CD14-positive monocyte (primary cell): ENCODE results near the gene DNAH10. TPM values are rescaled to one million over a fixed set of nuclear protein-coding genes. Genes with fewer than 3 reads are reported as not detected.

Source experiments
- DNase-seq, 3 donors: peaks; one replicate each; pipeline ENCODE4 v3.0.0-alpha.2; 2011 to 2022
- H2AFZ ChIP-seq: 2 replicates; pipeline ENCODE4 v1.6.0; 2012; ENCODE audit warnings: mild to moderate bottlenecking, low read depth, low read length, inconsistent platforms; ENCODE audit not compliant: insufficient read depth, poor library complexity, severe bottlenecking
- H3K27ac ChIP-seq, 2 donors: 1 replicate in 1 of 2; 2 replicates in 1 of 2; pipeline ENCODE4 v1.5.1; 2012 to 2013; ENCODE audit warnings: low read length in 2 of 2, control low read depth in 1 of 2, inconsistent platforms in 1 of 2, low read depth in 1 of 2, mild to moderate bottlenecking in 1 of 2
- H3K27me3 ChIP-seq, 2 donors: one replicate each; pipeline versions ENCODE4 v1.6.0 to v1.6.1; 2011 to 2013; ENCODE audit warnings: low read length in 2 of 2; ENCODE audit not compliant: control insufficient read depth in 2 of 2, insufficient read depth in 2 of 2
- H3K36me3 ChIP-seq, 2 donors: replicated peaks in 1 of 2; 1 replicate in 1 of 2; 2 replicates in 1 of 2; pipeline versions ENCODE4 v1.5.1 to v1.6.1; 2012 to 2013; ENCODE audit warnings: low read length in 2 of 2, control low read depth in 1 of 2, inconsistent platforms in 1 of 2, mild to moderate bottlenecking in 1 of 2; ENCODE audit not compliant: insufficient read depth in 2 of 2, control insufficient read depth in 1 of 2
- H3K4me1 ChIP-seq, 2 donors: 1 replicate in 1 of 2; 2 replicates in 1 of 2; pipeline versions ENCODE4 v1.5.1 to v1.6.1; 2012 to 2013; ENCODE audit warnings: low read length in 2 of 2, control low read depth in 1 of 2, inconsistent platforms in 1 of 2, mild to moderate bottlenecking in 1 of 2, moderate library complexity in 1 of 2; ENCODE audit not compliant: insufficient read depth in 2 of 2, control insufficient read depth in 1 of 2
- H3K4me2 ChIP-seq: replicated peaks from 2 replicates; pipeline ENCODE3; 2012; ENCODE audit warnings: low read length, moderate library complexity, mild to moderate bottlenecking; ENCODE audit not compliant: poor library complexity, severe bottlenecking; ENCODE audit errors: extremely low read depth
- H3K4me3 ChIP-seq, 3 experiments: fragments of 200-600 bp in 1 of 3; sonication (generic) in 1 of 3; replicated peaks in 1 of 3; 1 replicate in 2 of 3; 2 replicates in 1 of 3; pipeline ENCODE4 v1.5.1; 2011 to 2013; ENCODE audit warnings: low read length in 3 of 3, mild to moderate bottlenecking in 3 of 3, control low read depth in 2 of 3, low read depth in 2 of 3, inconsistent platforms in 1 of 3, moderate library complexity in 1 of 3
- H3K79me2 ChIP-seq: 2 replicates; pipeline ENCODE4 v1.6.0; 2012; ENCODE audit warnings: mild to moderate bottlenecking, control low read depth, inconsistent platforms, low read length, moderate library complexity; ENCODE audit not compliant: insufficient read depth
- H3K9ac ChIP-seq: 2 replicates; pipeline ENCODE4 v1.6.0; 2017; ENCODE audit warnings: low read length, mild to moderate bottlenecking; ENCODE audit not compliant: insufficient read depth, poor library complexity, severe bottlenecking
- H3K9me3 ChIP-seq, 2 donors: replicated peaks in 1 of 2; 1 replicate in 1 of 2; 2 replicates in 1 of 2; pipeline versions ENCODE4 v1.5.1 to v1.6.1; 2012 to 2013; ENCODE audit warnings: low read length in 2 of 2, control low read depth in 1 of 2; ENCODE audit not compliant: control insufficient read depth in 1 of 2, insufficient read depth in 1 of 2
- H4K20me1 ChIP-seq: 2 replicates; pipeline ENCODE4 v1.6.0; 2012; ENCODE audit warnings: mild to moderate bottlenecking, low read length, control low read depth, moderate library complexity; ENCODE audit not compliant: insufficient read depth
- H3K27ac Mint-ChIP-seq, 7 donors: one replicate each; pipeline ENCODE4 v1.8.0; 2020; ENCODE audit warnings: mild to moderate bottlenecking in 7 of 7, mixed read lengths in 7 of 7, moderate library complexity in 6 of 7, inconsistent platforms in 2 of 7
- H3K27me3 Mint-ChIP-seq, 3 donors: one replicate each; pipeline ENCODE4 v1.8.0; 2021 to 2022; ENCODE audit warnings: low read depth in 3 of 3, mild to moderate bottlenecking in 3 of 3, mixed read lengths in 3 of 3, moderate library complexity in 3 of 3, inconsistent platforms in 1 of 3
- H3K36me3 Mint-ChIP-seq, 2 donors: one replicate each; pipeline ENCODE4 v1.8.0; 2020; ENCODE audit warnings: mixed read lengths in 2 of 2, inconsistent platforms in 1 of 2, mild to moderate bottlenecking in 1 of 2
- H3K4me1 Mint-ChIP-seq: one replicate; pipeline ENCODE4 v1.8.0; 2020; ENCODE audit warnings: mild to moderate bottlenecking, mixed read lengths
- H3K4me3 Mint-ChIP-seq, 2 donors: one replicate each; pipeline ENCODE4 v1.8.0; 2020; ENCODE audit warnings: mild to moderate bottlenecking in 2 of 2, mixed read lengths in 2 of 2, moderate library complexity in 1 of 2
- H3K9me3 Mint-ChIP-seq, 7 donors: one replicate each; pipeline ENCODE4 v1.8.0; 2020 to 2022; ENCODE audit warnings: mixed read lengths in 7 of 7, mild to moderate bottlenecking in 6 of 7, moderate library complexity in 6 of 7, inconsistent platforms in 2 of 7
- CTCF ChIP-seq: fragments of 200-600 bp; IDR thresholded peaks from one replicate; pipeline ENCODE4 v1.8.0; 2022; ENCODE audit warnings: antibody characterized with exemption, mild to moderate bottlenecking
- WGBS: methylation state at CpG from one replicate; pipeline ENCODE4 v1.1.5; 2013; ENCODE audit warnings: missing lambda C conversion rate; ENCODE audit not compliant: insufficient coverage; 5-methylcytosine and 5-hydroxymethylcytosine counted together
- intact Hi-C, 2 donors: fragments of 100-400 bp; cut with micrococcal nuclease; formaldehyde crosslinking; loops; one replicate each; pipeline versions ENCODE4 v1.15.0 to v1.15.1; 2023
- polyA plus RNA-seq, 3 donors: library from polyadenylated mRNA; depleted of rRNA in 1 of 3; unstranded in 2 of 3; stranded (reverse) in 1 of 3; fragments of 300-500 nt in 2 of 3; fragments of >200 nt in 1 of 3; fragmentation: Illumina TruSeq in 2 of 3; gene quantifications; 1 replicate in 2 of 3; 2 replicates in 1 of 3; pipeline ENCODE4 v1.2.3, GENCODE V29; 2012 to 2021

DNAH10 gene
- polyA plus RNA-seq, 3 donors, result not detected

- TF ChIP-seq CTCF, result no peak
- no peaks in the 10 kb centered on the region for H3K36me3 ChIP-seq
- peaks cover 4 to 9% (median 6%) of the 10 kb centered on the region in 3 donors for H3K27me3 Mint-ChIP-seq
- H3K9me3 ChIP-seq, result no peaks in the 10 kb centered on the region
- H3K4me3 Mint-ChIP-seq, result no peak overlapping the region
- H3K4me3 ChIP-seq, result no peak overlapping the region
- H3K4me1 Mint-ChIP-seq, result no peaks in the 10 kb centered on the region
- no peak overlapping the region for H3K9ac ChIP-seq
- no CpG with 5 or more reads among the region's 3 CpGs for WGBS
- H4K20me1 ChIP-seq, result no peaks in the 10 kb centered on the region
- no peaks in the 10 kb centered on the region for H3K4me1 ChIP-seq
- peaks cover 0 to 3% (median 0%) of the 10 kb centered on the region in 7 donors for H3K9me3 Mint-ChIP-seq
- H3K27me3 ChIP-seq, result no peaks in the 10 kb centered on the region
- no peak overlapping the region for H3K27ac ChIP-seq
- no peaks in the 10 kb centered on the region for H3K79me2 ChIP-seq
- no peak for DNase-seq
- H3K36me3 Mint-ChIP-seq, result no peaks in the 10 kb centered on the region
- intact Hi-C loops, result no loop called here
- no peak overlapping the region for H3K27ac Mint-ChIP-seq
- H2AFZ ChIP-seq, result no peak overlapping the region
- no peak overlapping the region for H3K4me2 ChIP-seq
These were observed 157.9 kb downstream of the DNAH10 start for GRCh38 chr12:123919980-123920360.

- no peaks in the 10 kb centered on the region for H3K4me1 Mint-ChIP-seq
- intact Hi-C loops, result no loop called here
- Histone ChIP-seq H3K36me3 (no peaks in the 10 kb centered on the region), H3K27me3 (no peaks in the 10 kb centered on the region), H3K79me2 (no peaks in the 10 kb centered on the region), H3K4me3 (no peak overlapping the region), H3K9ac (no peak overlapping the region), H4K20me1 (no peaks in the 10 kb centered on the region), H3K9me3 (no peaks in the 10 kb centered on the region), H2AFZ (no peak overlapping the region), H3K27ac (no peak overlapping the region), H3K4me2 (no peak overlapping the region), H3K4me1 (no peaks in the 10 kb centered on the region)
- 100% methylated on average over 1 of the region's 2 CpGs for WGBS
- H3K36me3 Mint-ChIP-seq, result no peaks in the 10 kb centered on the region
- peaks cover 0 to 2% (median 0%) of the 10 kb centered on the region in 7 donors for H3K9me3 Mint-ChIP-seq
- H3K27ac Mint-ChIP-seq, result no peak overlapping the region
- DNase-seq, result no peak
- H3K27me3 Mint-ChIP-seq, result peaks cover 3 to 7% (median 4%) of the 10 kb centered on the region in 3 donors
- H3K4me3 Mint-ChIP-seq, result no peak overlapping the region
- no peak for TF ChIP-seq CTCF
These were observed 160.9 kb downstream of the DNAH10 start for GRCh38 chr12:123923038-123923437.
